Measurements from ENCODE around the gene MAPK1IP1L. TPM values are rescaled to one million over a fixed set of nuclear protein-coding genes. Genes with fewer than 3 reads are reported as not detected.

The MAPK1IP1L gene
- polyA plus RNA-seq, 1 of the 3 experiments (the other 2 are of a cell fraction) = 129 TPM

GRCh38 chr14:55038708-55039107 is 12.7 kb upstream of the MAPK1IP1L start:
- no peaks in the 10 kb centered on the region for H3F3A ChIP-seq (replicated peaks; ENCODE audit: insufficient read depth)
- H3K4me2 ChIP-seq = no peak overlapping the region
- H3K4me1 ChIP-seq (ENCODE audit: control insufficient read depth in 1 of 2, insufficient read depth in 2 of 2, low read depth in 1 of 2, low read length in 1 of 2) = no peaks in the 10 kb centered on the region
- H3K36me3 ChIP-seq (replicated peaks in 1 of 2; ENCODE audit: control insufficient read depth in 1 of 2, insufficient read depth in 2 of 2, low read length in 1 of 2) = peaks cover 23 to 53% of the 10 kb centered on the region in 2 experiments
- no peak overlapping the region for H3K27ac ChIP-seq (ENCODE audit: low read depth in 2 of 2, low read length in 1 of 2)
- H3K79me2 ChIP-seq (ENCODE audit: insufficient read depth) = peaks cover 66% of the 10 kb centered on the region
- no peak for TF ChIP-seq SMC3 (IDR thresholded peaks at IDR 0.05; ENCODE audit: low read depth, low read length)
- TF ChIP-seq GATA2 (CRISPR knock-in tag; IDR thresholded peaks at IDR 0.05) = no peak
- no peak for TF ChIP-seq ELF1 (IDR thresholded peaks at IDR 0.05)
- no peak for TF ChIP-seq RAD21 (IDR thresholded peaks at IDR 0.05; ENCODE audit: low read length)
- TF ChIP-seq FOXJ3 (CRISPR knock-in tag; IDR thresholded peaks at IDR 0.05) = no peak
- no peak for TF ChIP-seq SIN3A (IDR thresholded peaks at IDR 0.05; ENCODE audit: borderline replicate concordance, low read depth, low read length)
- no peak for TF ChIP-seq NFIC (IDR thresholded peaks at IDR 0.05; ENCODE audit: borderline replicate concordance)
- no peak for TF ChIP-seq MXI1 (IDR thresholded peaks at IDR 0.05; ENCODE audit: low read depth, low read length)
- TF ChIP-seq FOSL2 (IDR thresholded peaks at IDR 0.05; ENCODE audit: borderline replicate concordance, low read depth) = no peak
- no peak for TF ChIP-seq FOXM1 (IDR thresholded peaks at IDR 0.05; ENCODE audit: low read depth)
- TF ChIP-seq REST (IDR thresholded peaks at IDR 0.05; ENCODE audit: low read depth, low read length) = no peak
- no peak for TF ChIP-seq TEAD4 (IDR thresholded peaks at IDR 0.05; ENCODE audit: borderline replicate concordance, insufficient read depth)
- no peak overlapping the region for H2AFZ ChIP-seq (ENCODE audit: low read depth)
- CTCF ChIA-PET = interaction anchor here (5.1 kb wide), 1 partner anchor 13 kb away, joined by 18 read pairs; the partner anchor contains the start of gene MAPK1IP1L
- H3K9ac ChIP-seq = no peak overlapping the region
- H4K20me1 ChIP-seq (ENCODE audit: insufficient read depth) = no peaks in the 10 kb centered on the region
- POLR2A ChIA-PET = no interaction called here
- no peaks in the 10 kb centered on the region for H3K9me3 ChIP-seq
- no peaks in the 10 kb centered on the region for H3K9me2 ChIP-seq
- no peak for DNase-seq
- no peaks in the 10 kb centered on the region for H3K27me3 ChIP-seq (ENCODE audit: insufficient read depth)
- H3K4me3 ChIP-seq (ENCODE audit: low read depth in 2 of 2, low read length in 1 of 2) = no peak overlapping the region

GRCh38 chr14:55043528-55043927 is 7.9 kb upstream of the MAPK1IP1L start:
- Histone ChIP-seq H3K4me1 (ENCODE audit: control insufficient read depth in 1 of 2, insufficient read depth in 2 of 2, low read depth in 1 of 2, low read length in 1 of 2) (no peaks in the 10 kb centered on the region; a peak in 2 of 4 replicates), H3F3A (replicated peaks; ENCODE audit: insufficient read depth) (peaks cover 13% of the 10 kb centered on the region), H3K36me3 (replicated peaks in 1 of 2; ENCODE audit: control insufficient read depth in 1 of 2, insufficient read depth in 2 of 2, low read length in 1 of 2) (peaks cover 38 to 42% of the 10 kb centered on the region in 2 experiments), H2AFZ (ENCODE audit: low read depth) (no peak overlapping the region), H4K20me1 (ENCODE audit: insufficient read depth) (no peaks in the 10 kb centered on the region), H3K4me3 (ENCODE audit: low read depth in 2 of 2, low read length in 1 of 2) (no peak overlapping the region), H3K27ac (ENCODE audit: low read depth in 2 of 2, low read length in 1 of 2) (no peak overlapping the region), H3K9me2 (no peaks in the 10 kb centered on the region), H3K4me2 (no peak overlapping the region), H3K9me3 (no peaks in the 10 kb centered on the region), H3K27me3 (ENCODE audit: insufficient read depth) (no peaks in the 10 kb centered on the region), H3K79me2 (ENCODE audit: insufficient read depth) (peaks cover 30% of the 10 kb centered on the region), H3K9ac (no peak overlapping the region)
- CTCF ChIA-PET = no interaction called here
- no peak for DNase-seq
- POLR2A ChIA-PET = no interaction called here
- 85% methylated on average over 5 of the region's 5 CpGs for WGBS (ENCODE audit: low lambda C conversion rate)
- TF ChIP-seq ELF1 (IDR thresholded peaks at IDR 0.05) = no peak
- no peak for TF ChIP-seq NFIC (IDR thresholded peaks at IDR 0.05; ENCODE audit: borderline replicate concordance)
- no peak for TF ChIP-seq NRF1 (IDR thresholded peaks at IDR 0.05; ENCODE audit: low read depth, low read length)
- no peak for TF ChIP-seq USF1 (IDR thresholded peaks at IDR 0.05; ENCODE audit: borderline replicate concordance, low read depth)
- TF ChIP-seq IRF3 (IDR thresholded peaks at IDR 0.05; ENCODE audit: low read depth, low read length) = no peak
- TF ChIP-seq MAX (IDR thresholded peaks at IDR 0.05; ENCODE audit: low read depth) = no peak
- TF ChIP-seq REST (IDR thresholded peaks at IDR 0.05; ENCODE audit: low read depth, low read length) = no peak
- TF ChIP-seq POLR2AphosphoS5 (IDR thresholded peaks at IDR 0.05; ENCODE audit: low read depth, low read length) = no peak
- TF ChIP-seq PBX3 (IDR thresholded peaks at IDR 0.05) = no peak
